SK-N-SH (cell line): ENCODE results near the gene PRMT9. TPM values are rescaled to one million over a fixed set of nuclear protein-coding genes. Genes with fewer than 3 reads are reported as not detected.

Experiments used
- CTCF ChIA-PET: fragments of 300-600, 350-600 bp; formaldehyde crosslinking; extraction: SDS; loops from one replicate; lab custom pipeline; 2021; lab: Yijun Ruan, JAX
- POLR2A ChIA-PET: fragments of 350-600 bp; sonication (Branson Sonifier 250); formaldehyde crosslinking; extraction: SDS; loops from one replicate; lab custom pipeline; 2020; ENCODE audit warnings: antibody characterized with exemption, inconsistent platforms; lab: Yijun Ruan, JAX
- DNase-seq: peaks from one replicate; pipeline ENCODE4 v3.0.0; 2012
- H2AFZ ChIP-seq: fragments of 200-600 bp; sonication (generic); 2 replicates; pipeline ENCODE4 v1.8.1; 2016; ENCODE audit warnings: antibody characterized with exemption, mild to moderate bottlenecking, low read depth
- H3F3A ChIP-seq: fragments of 200-600 bp; sonication (generic); replicated peaks from 2 replicates; pipeline ENCODE3; 2016; ENCODE audit warnings: antibody characterized with exemption, mild to moderate bottlenecking; ENCODE audit not compliant: insufficient read depth
- H3K27ac ChIP-seq, 2 experiments: fragments of 200-500 bp in 1 of 2; fragments of 200-600 bp in 1 of 2; sonication (Bioruptor generic) in 1 of 2; sonication (generic), shearing (Covaris generic) in 1 of 2; 2 replicates each; pipeline versions ENCODE4 v1.5.1 to v1.6.1; 2014 to 2016; ENCODE audit warnings: low read depth in 2 of 2, inconsistent platforms in 1 of 2, low read length in 1 of 2, mild to moderate bottlenecking in 1 of 2, mixed read lengths in 1 of 2
- H3K27me3 ChIP-seq: fragments of 200-600 bp; sonication (generic), shearing (Covaris generic); 2 replicates; pipeline ENCODE4 v1.6.1; 2016; ENCODE audit warnings: mixed run types; ENCODE audit not compliant: insufficient read depth
- H3K36me3 ChIP-seq, 2 experiments: fragments of 200-500 bp in 1 of 2; fragments of 200-600 bp in 1 of 2; sonication (Bioruptor generic) in 1 of 2; sonication (generic) in 1 of 2; replicated peaks in 1 of 2; 2 replicates each; pipeline versions ENCODE3 to v1.5.1; 2014 to 2016; ENCODE audit warnings: low read length in 1 of 2, mild to moderate bottlenecking in 1 of 2; ENCODE audit not compliant: insufficient read depth in 2 of 2, control insufficient read depth in 1 of 2
- H3K4me1 ChIP-seq, 2 experiments: fragments of 200-500 bp in 1 of 2; fragments of 200-600 bp in 1 of 2; sonication (Bioruptor generic) in 1 of 2; sonication (generic), shearing (Covaris generic) in 1 of 2; 2 replicates each; pipeline versions ENCODE4 v1.5.1 to v1.6.1; 2014 to 2016; ENCODE audit warnings: low read depth in 1 of 2, low read length in 1 of 2, mixed run types in 1 of 2; ENCODE audit not compliant: insufficient read depth in 2 of 2, control insufficient read depth in 1 of 2
- H3K4me2 ChIP-seq: fragments of 200-600 bp; sonication (generic), shearing (Covaris generic); 2 replicates; pipeline ENCODE4 v1.6.1; 2017; ENCODE audit warnings: mixed run types
- H3K4me3 ChIP-seq, 2 experiments: fragments of 200-500 bp in 1 of 2; fragments of 200-600 bp in 1 of 2; sonication (Bioruptor generic) in 1 of 2; sonication (generic), shearing (Covaris generic) in 1 of 2; 2 replicates each; pipeline versions ENCODE4 v1.5.1 to v1.8.1; 2014 to 2016; ENCODE audit warnings: low read depth in 2 of 2, inconsistent platforms in 1 of 2, low read length in 1 of 2, mild to moderate bottlenecking in 1 of 2, mixed read lengths in 1 of 2, moderate library complexity in 1 of 2
- H3K79me2 ChIP-seq: fragments of 200-600 bp; sonication (generic); 2 replicates; pipeline ENCODE4 v1.8.1; 2017; ENCODE audit warnings: mild to moderate bottlenecking; ENCODE audit not compliant: insufficient read depth
- H3K9ac ChIP-seq: fragments of 200-600 bp; sonication (generic); 2 replicates; pipeline ENCODE4 v1.6.1; 2017; ENCODE audit warnings: mixed run types
- H3K9me2 ChIP-seq: fragments of 200-600 bp; sonication (generic); 2 replicates; pipeline ENCODE4 v1.6.1; 2017; ENCODE audit warnings: mixed run types
- H3K9me3 ChIP-seq: fragments of 200-600 bp; sonication (generic); 2 replicates; pipeline ENCODE4 v1.6.1; 2017; ENCODE audit warnings: mixed run types, mild to moderate bottlenecking, moderate library complexity
- H4K20me1 ChIP-seq: fragments of 200-600 bp; sonication (generic); 2 replicates; pipeline ENCODE4 v1.6.1; 2017; ENCODE audit warnings: mild to moderate bottlenecking, mixed run types; ENCODE audit not compliant: insufficient read depth
- ELF1 ChIP-seq: IDR thresholded peaks from 2 replicates; pipeline ENCODE4 v1.4.0; 2012
- EZH2phosphoT487 ChIP-seq: fragments of 200-600 bp; sonication (generic); IDR thresholded peaks from 2 replicates; pipeline ENCODE4 v1.6.1; 2017; ENCODE audit warnings: low read depth, mixed run types, mild to moderate bottlenecking, antibody characterized with exemption, moderate library complexity, borderline replicate concordance
- FOSL2 ChIP-seq: IDR thresholded peaks from 2 replicates; pipeline ENCODE4 v1.4.0; 2012; ENCODE audit warnings: low read depth, mild to moderate bottlenecking, moderate library complexity, borderline replicate concordance
- GABPA ChIP-seq: IDR thresholded peaks from 2 replicates; pipeline ENCODE4 v1.4.0; 2012; ENCODE audit warnings: low read depth, mild to moderate bottlenecking
- MXI1 ChIP-seq: IDR thresholded peaks from 2 replicates; pipeline ENCODE4 v1.6.1; 2012; ENCODE audit warnings: mild to moderate bottlenecking, low read depth, low read length, improper control_type of control experiment
- NFIC ChIP-seq: IDR thresholded peaks from 2 replicates; pipeline ENCODE4 v1.4.0; 2012; ENCODE audit warnings: borderline replicate concordance
- POLR2AphosphoS5 ChIP-seq: IDR thresholded peaks from 2 replicates; pipeline ENCODE4 v1.6.1; 2012; ENCODE audit warnings: low read depth, low read length
- RCOR1 ChIP-seq: fragments of 150-350 bp; IDR thresholded peaks from 2 replicates; pipeline ENCODE4 v1.6.1; 2017; ENCODE audit warnings: antibody characterized with exemption, low read length
- RFX5 ChIP-seq: IDR thresholded peaks from 2 replicates; pipeline ENCODE4 v1.6.1; 2012; ENCODE audit warnings: mild to moderate bottlenecking, improper control_type of control experiment, low read length
- RXRA ChIP-seq: IDR thresholded peaks from 2 replicates; pipeline ENCODE4 v1.4.0; 2012; ENCODE audit warnings: low read depth, mild to moderate bottlenecking, borderline replicate concordance
- SMC3 ChIP-seq: IDR thresholded peaks from 2 replicates; pipeline ENCODE4 v1.6.1; 2012; ENCODE audit warnings: low read depth, low read length, improper control_type of control experiment
- YY1 ChIP-seq: IDR thresholded peaks from 2 replicates; pipeline ENCODE4 v1.4.0; 2012; ENCODE audit warnings: low read depth, mild to moderate bottlenecking
- WGBS: methylation state at CpG from one replicate; pipeline ENCODE4 v1.1.6; 2017; ENCODE audit warnings: low lambda C conversion rate; 5-methylcytosine and 5-hydroxymethylcytosine counted together
- polyA plus RNA-seq, 3 experiments: library from polyadenylated mRNA; depleted of rRNA; stranded (reverse); fragments of >200 nt; gene quantifications; 2 replicates each; pipeline ENCODE4 v1.2.3, GENCODE V29; 2012
- TF ChIP-seq, protein P1 (sequence below): fragments of 150-350 bp; IDR thresholded peaks from 2 replicates; pipeline ENCODE4 v1.6.1; 2017; ENCODE audit warnings: antibody characterized with exemption, low read length, low read depth, borderline replicate concordance

The PRMT9 gene
- polyA plus RNA-seq, 1 of the 3 experiments (the other 2 are of a cell fraction) = 3.9 TPM

DNA sequence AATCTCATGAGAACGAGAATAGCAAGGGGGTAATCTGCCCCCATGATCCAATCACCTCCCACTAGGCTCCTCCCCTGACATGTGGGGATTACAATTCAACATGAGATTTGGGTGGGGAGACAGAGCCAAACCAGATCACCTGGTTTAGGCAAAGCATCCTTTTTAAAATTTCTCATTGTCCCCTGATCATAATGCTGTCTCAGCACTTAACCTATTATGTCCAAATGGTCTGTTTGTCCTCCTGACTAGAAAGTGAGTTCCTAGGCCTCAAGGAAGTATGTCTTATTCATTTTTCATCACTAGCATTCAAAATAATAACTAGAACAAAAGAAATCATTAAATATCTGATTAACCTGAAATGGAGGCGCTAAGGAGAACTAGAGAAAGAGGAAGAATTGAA, 7.9 kb upstream of the PRMT9 start:
- H3K9me3 ChIP-seq = no peaks in the 10 kb centered on the region
- DNase-seq = no peak
- 78% methylated on average over 2 of the region's 2 CpGs for WGBS
- no peak overlapping the region for H3K4me3 ChIP-seq
- no peaks in the 10 kb centered on the region for H3K27me3 ChIP-seq
- H4K20me1 ChIP-seq = no peaks in the 10 kb centered on the region
- ChIA-PET POLR2A (no interaction called here), CTCF (interaction anchor here (1.6 to 7.8 kb wide), 2 partner anchors 16 to 175 kb away, joined by 4 to 40 read pairs; no protein-coding TSS in a partner anchor)
- H3K9me2 ChIP-seq = no peaks in the 10 kb centered on the region
- H3K9ac ChIP-seq = no peak overlapping the region
- no peak overlapping the region for H2AFZ ChIP-seq
- no peaks in the 10 kb centered on the region for H3K36me3 ChIP-seq
- H3F3A ChIP-seq = no peaks in the 10 kb centered on the region
- TF ChIP-seq RXRA = no peak
- no peak for TF ChIP-seq GABPA
- TF ChIP-seq YY1 = no peak
- no peak for TF ChIP-seq FOSL2
- no peak for TF ChIP-seq RCOR1
- no peak for TF ChIP-seq ELF1
- TF ChIP-seq POLR2AphosphoS5 = no peak
- TF ChIP-seq RFX5 = no peak
- no peak for TF ChIP-seq MXI1
- no peak for TF ChIP-seq EZH2phosphoT487
- no peaks in the 10 kb centered on the region for H3K4me1 ChIP-seq
- no peak overlapping the region for H3K27ac ChIP-seq
- no peak overlapping the region for H3K4me2 ChIP-seq
- H3K79me2 ChIP-seq = no peaks in the 10 kb centered on the region

DNA sequence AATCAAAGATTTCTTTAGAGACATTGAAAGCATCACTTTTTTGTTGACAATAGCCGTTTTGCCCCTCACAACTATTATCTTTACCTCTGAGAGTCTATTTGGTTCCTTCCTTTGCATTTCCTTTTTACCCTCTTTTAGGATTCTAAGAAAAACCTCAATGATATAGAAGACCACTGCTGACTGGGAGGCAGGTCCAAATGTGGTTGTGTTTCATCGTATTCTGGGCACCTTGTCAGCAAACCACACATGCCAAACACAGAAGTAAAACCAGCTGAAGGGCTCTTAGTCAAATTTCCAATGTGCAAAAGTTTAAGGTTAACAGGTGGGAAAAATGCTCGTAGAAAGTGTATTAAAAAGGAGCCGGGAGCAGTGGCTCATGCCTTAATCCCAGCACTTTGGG, 5.1 kb upstream of the PRMT9 start:
- 63% methylated on average over 4 of the region's 4 CpGs for WGBS
- no peaks in the 10 kb centered on the region for H3F3A ChIP-seq
- no peak overlapping the region for H3K9ac ChIP-seq
- TF ChIP-seq EZH2phosphoT487 = no peak
- TF ChIP-seq NFIC = no peak
- TF ChIP-seq GABPA = no peak
- TF ChIP-seq, protein P1, sequence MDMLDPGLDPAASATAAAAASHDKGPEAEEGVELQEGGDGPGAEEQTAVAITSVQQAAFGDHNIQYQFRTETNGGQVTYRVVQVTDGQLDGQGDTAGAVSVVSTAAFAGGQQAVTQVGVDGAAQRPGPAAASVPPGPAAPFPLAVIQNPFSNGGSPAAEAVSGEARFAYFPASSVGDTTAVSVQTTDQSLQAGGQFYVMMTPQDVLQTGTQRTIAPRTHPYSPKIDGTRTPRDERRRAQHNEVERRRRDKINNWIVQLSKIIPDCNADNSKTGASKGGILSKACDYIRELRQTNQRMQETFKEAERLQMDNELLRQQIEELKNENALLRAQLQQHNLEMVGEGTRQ = no peak
- no peak for TF ChIP-seq SMC3
- TF ChIP-seq ELF1 = no peak
- H3K36me3 ChIP-seq = no peaks in the 10 kb centered on the region
- CTCF ChIA-PET = interaction anchor here (3.9 kb wide), 1 partner anchor 177 kb away, joined by 25 read pairs; no protein-coding TSS in a partner anchor
- no peaks in the 10 kb centered on the region for H3K9me3 ChIP-seq
- no peak overlapping the region for H2AFZ ChIP-seq
- peaks cover 0 to 2% of the 10 kb centered on the region in 2 experiments; a peak in 1 of 4 replicates for H3K4me1 ChIP-seq
- H3K4me2 ChIP-seq = no peak overlapping the region
- no peaks in the 10 kb centered on the region for H3K9me2 ChIP-seq
- H3K27ac ChIP-seq = no peak overlapping the region
- no peak overlapping the region for H3K4me3 ChIP-seq
- POLR2A ChIA-PET = no interaction called here
- H4K20me1 ChIP-seq = no peaks in the 10 kb centered on the region
- no peaks in the 10 kb centered on the region for H3K79me2 ChIP-seq
- no peaks in the 10 kb centered on the region for H3K27me3 ChIP-seq
- DNase-seq = no peak
